ENCODE measurements around the gene NPAT.
"Not testable (repeated sequence)": the region's sequence is repeated elsewhere in the genome, so short reads cannot be mapped to it uniquely, and the experiment has no call there.

The NPAT gene

GRCh38 chr11:108147150-108147549, 75.3 kb downstream of the NPAT start:
- DNase-seq = no peak

- no peak for DNase-seq
Measured at GRCh38 chr11:108144615-108145014, 77.8 kb downstream of the NPAT start.

- no peak for DNase-seq
Measured at GRCh38 chr11:108142304-108142703, 80.1 kb downstream of the NPAT start.

- DNase-seq = no peak
Measured at GRCh38 chr11:108137212-108137611, 85.2 kb downstream of the NPAT start.

- DNase-seq = no peak
Measured at GRCh38 chr11:108135845-108136544, 86.4 kb downstream of the NPAT start.

- not testable (repeated sequence) for DNase-seq
Measured at GRCh38 chr11:108132993-108133538, 89.4 kb downstream of the NPAT start.

- no peak for DNase-seq
Measured at GRCh38 chr11:108131993-108132392, 90.4 kb downstream of the NPAT start.

- DNase-seq = no peak
Measured at GRCh38 chr11:108128772-108129171, 93.7 kb downstream of the NPAT start.

- DNase-seq = no peak
Measured at GRCh38 chr11:108125096-108125495, 97.3 kb downstream of the NPAT start.

GRCh38 chr11:108122166-108122628, 100.2 kb downstream of the NPAT start:
- no peak for DNase-seq

GRCh38 chr11:108121274-108122155, 100.9 kb downstream of the NPAT start, which contains the start of gene ACAT1:
Gene ACAT1 (plus strand): TSS chr11:108121567. CDS start chr11:108121607, 40 bp downstream.
- peak; percentile 99 for DNase-seq

- not testable (repeated sequence) for DNase-seq
Measured at GRCh38 chr11:108120936-108121273, 101.5 kb downstream of the NPAT start.

- no peak for DNase-seq
Measured at GRCh38 chr11:108117746-108118371, 104.6 kb downstream of the NPAT start.

GRCh38 chr11:108115500-108116140, 106.8 kb downstream of the NPAT start:
- no peak for DNase-seq

GRCh38 chr11:108112057-108112456, 110.4 kb downstream of the NPAT start:
- DNase-seq = no peak

GRCh38 chr11:108111126-108111525, 111.3 kb downstream of the NPAT start:
- no peak for DNase-seq
